C4-2B (cell line): ENCODE measurements around the gene PPP6R3.

Source experiments
- H3K27ac ChIP-seq: fragments of 450-650 bp; 2 replicates; pipeline ENCODE4 v1.5.1; 2017
- CTCF ChIP-seq: fragments of 450-650 bp; conservative IDR thresholded peaks from 2 replicates; pipeline ENCODE4 v1.5.1; 2017; ENCODE audit warnings: mild to moderate bottlenecking
- ZFX ChIP-seq: fragments of 450-650 bp; IDR thresholded peaks from 2 replicates; pipeline ENCODE4 v1.6.1; 2017

PPP6R3 gene

GRCh38 chr11:68498903-68499883, 38.6 kb downstream of the PPP6R3 start:
- TF ChIP-seq CTCF = no peak
- no peak overlapping the region for H3K27ac ChIP-seq

GRCh38 chr11:68500206-68500605, 39.7 kb downstream of the PPP6R3 start:
- no peak for TF ChIP-seq ZFX
- no peak for TF ChIP-seq CTCF
- no peak overlapping the region for H3K27ac ChIP-seq

- TF ChIP-seq ZFX (no peak), CTCF (no peak)
- H3K27ac ChIP-seq = no peak overlapping the region
These were observed 41.3 kb downstream of the PPP6R3 start for GRCh38 chr11:68501813-68502212.

GRCh38 chr11:68503251-68503687, 42.7 kb downstream of the PPP6R3 start:
- no peak for TF ChIP-seq ZFX
- no peak overlapping the region for H3K27ac ChIP-seq

GRCh38 chr11:68503792-68504191, 43.2 kb downstream of the PPP6R3 start:
- H3K27ac ChIP-seq = no peak overlapping the region
- TF ChIP-seq CTCF = no peak
- TF ChIP-seq ZFX = no peak

- TF ChIP-seq ZFX = no peak
- no peak for TF ChIP-seq CTCF
- no peak overlapping the region for H3K27ac ChIP-seq
These were observed 44.0 kb downstream of the PPP6R3 start for GRCh38 chr11:68504432-68505066.

- TF ChIP-seq ZFX (no peak), CTCF (no peak)
- H3K27ac ChIP-seq = no peak overlapping the region
These were observed 45.0 kb downstream of the PPP6R3 start for GRCh38 chr11:68505596-68505995.
